ENCODE data around the gene RPTOR.

The RPTOR gene

GRCh38 chr17:80717720-80718083 is 173.1 kb downstream of the RPTOR start:
- no peak for DNase-seq (ENCODE audit: low spot score)

- no peak for DNase-seq (ENCODE audit: low spot score)
Observed at GRCh38 chr17:80718428-80718827, 173.8 kb downstream of the RPTOR start.

- no peak for DNase-seq (ENCODE audit: low spot score)
Observed at GRCh38 chr17:80719449-80719848, 174.8 kb downstream of the RPTOR start.

GRCh38 chr17:80720610-80721577 is 176.3 kb downstream of the RPTOR start:
- no peak for DNase-seq (ENCODE audit: low spot score)

GRCh38 chr17:80722661-80723060 is 178.0 kb downstream of the RPTOR start:
- no peak for DNase-seq (ENCODE audit: low spot score)

- peak; percentile 61 for DNase-seq (ENCODE audit: low spot score)
Observed at GRCh38 chr17:80724775-80725266, 180.2 kb downstream of the RPTOR start.

GRCh38 chr17:80725517-80725916 is 180.9 kb downstream of the RPTOR start:
- no peak for DNase-seq (ENCODE audit: low spot score)

GRCh38 chr17:80726558-80727408 is 182.1 kb downstream of the RPTOR start:
- DNase-seq (ENCODE audit: low spot score): no peak

- DNase-seq (ENCODE audit: low spot score): no peak
Observed at GRCh38 chr17:80727409-80727755, 182.7 kb downstream of the RPTOR start.

- DNase-seq (ENCODE audit: low spot score): no peak
Observed at GRCh38 chr17:80729016-80729415, 184.4 kb downstream of the RPTOR start.

GRCh38 chr17:80729761-80730160 is 185.1 kb downstream of the RPTOR start:
- no peak for DNase-seq (ENCODE audit: low spot score)

- no peak for DNase-seq (ENCODE audit: low spot score)
Observed at GRCh38 chr17:80730739-80731138, 186.1 kb downstream of the RPTOR start.

GRCh38 chr17:80731323-80731722 is 186.7 kb downstream of the RPTOR start:
- DNase-seq (ENCODE audit: low spot score): no peak

GRCh38 chr17:80732268-80732667 is 187.6 kb downstream of the RPTOR start:
- peak; percentile 61 for DNase-seq (ENCODE audit: low spot score)

- no peak for DNase-seq (ENCODE audit: low spot score)
Observed at GRCh38 chr17:80737106-80738019, 192.7 kb downstream of the RPTOR start.

- DNase-seq (ENCODE audit: low spot score): no peak
Observed at GRCh38 chr17:80738020-80738808, 193.6 kb downstream of the RPTOR start.

GRCh38 chr17:80738987-80739730 is 194.5 kb downstream of the RPTOR start:
- DNase-seq (ENCODE audit: low spot score): no peak

GRCh38 chr17:80740141-80740540 is 195.5 kb downstream of the RPTOR start:
- DNase-seq (ENCODE audit: low spot score): no peak

GRCh38 chr17:80742091-80742490 is 197.5 kb downstream of the RPTOR start:
- no peak for DNase-seq (ENCODE audit: low spot score)

GRCh38 chr17:80742581-80743180 is 198.0 kb downstream of the RPTOR start:
- DNase-seq (ENCODE audit: low spot score): no peak
